Skin of body (tissue), 2 donors: ENCODE measurements around the gene S100G. TPM values are rescaled to one million over a fixed set of nuclear protein-coding genes. Genes with fewer than 3 reads are reported as not detected.

Experiments used
- DNase-seq: peaks from one replicate; lab custom pipeline; 2025; lab: John Stamatoyannopoulos, UW
- total RNA-seq: library from RNA; depleted of rRNA; stranded (reverse); fragments of >200 nt; gene quantifications from one replicate; pipeline ENCODE4 v1.2.3, GENCODE V29; 2014

The S100G gene
- total RNA-seq, 1 donor from 2014 or later: not detected

GRCh38 chrX:16646366-16647138 lies 3.4 kb upstream of the S100G start:
- DNase-seq: no peak

- no peak for DNase-seq
These were observed 1.6 kb downstream of the S100G start for GRCh38 chrX:16651391-16652024.

- no peak for DNase-seq
These were observed 3.5 kb downstream of the S100G start for GRCh38 chrX:16653424-16653823.

- DNase-seq: no peak
These were observed 4.1 kb downstream of the S100G start for GRCh38 chrX:16654093-16654492.

DNA sequence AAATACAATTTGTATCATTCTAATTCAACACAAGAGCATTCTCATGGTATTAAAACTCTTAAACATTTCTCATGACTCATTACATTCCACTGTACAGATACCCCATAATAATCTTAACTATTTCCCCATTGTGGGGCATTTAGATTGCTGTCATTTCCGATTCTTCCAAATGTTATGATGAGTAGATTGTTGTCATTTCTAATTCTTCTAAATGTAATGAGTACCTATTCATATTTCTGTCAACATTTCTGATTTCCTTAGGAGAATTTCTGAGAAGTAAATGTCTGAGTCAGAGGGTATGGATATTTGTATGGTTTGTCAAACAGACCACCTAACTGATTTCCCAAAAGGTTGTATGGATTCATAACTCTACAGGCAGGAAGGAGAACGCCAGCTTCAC lies 8.3 kb downstream of the S100G start:
- DNase-seq: no peak

GRCh38 chrX:16659321-16659720 lies 9.4 kb downstream of the S100G start:
- no peak for DNase-seq

DNA sequence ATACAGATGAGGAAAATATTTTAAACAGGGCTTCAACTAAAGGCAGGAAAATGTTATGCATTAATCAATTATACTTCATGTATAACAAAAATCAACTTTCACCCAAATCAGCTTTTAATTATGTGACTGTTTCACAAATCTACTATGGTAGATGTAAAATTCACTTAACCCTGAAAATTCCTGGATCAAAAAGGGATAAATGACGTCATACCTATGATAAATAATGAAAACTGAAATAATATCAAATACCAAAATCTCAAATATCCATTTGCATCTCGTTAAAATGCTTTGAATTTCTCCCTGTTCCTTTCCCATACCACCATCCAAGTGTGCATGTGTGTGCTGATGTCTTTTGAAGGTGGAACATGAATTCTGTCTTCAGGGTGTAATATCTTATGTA lies 11.5 kb downstream of the S100G start:
- DNase-seq: no peak

DNA sequence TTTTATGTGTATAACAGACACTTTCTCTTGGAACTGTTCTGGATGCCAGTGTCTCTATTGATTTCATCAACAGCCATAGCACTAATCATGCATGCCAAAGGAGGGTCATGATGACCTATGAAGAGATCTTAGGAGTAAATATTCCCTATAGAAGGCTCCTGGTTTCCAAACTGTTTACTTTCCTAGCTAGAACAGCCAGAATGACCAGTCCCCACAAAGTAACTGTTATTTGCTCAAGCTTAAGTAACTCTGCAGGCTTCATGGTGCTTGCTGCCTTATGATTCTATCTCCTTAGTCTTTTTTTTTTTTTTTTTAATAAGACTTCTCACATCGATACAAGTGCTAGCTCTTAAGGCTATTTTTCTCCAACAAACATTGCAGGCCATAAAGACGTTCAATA lies 12.4 kb downstream of the S100G start:
- no peak for DNase-seq

DNA sequence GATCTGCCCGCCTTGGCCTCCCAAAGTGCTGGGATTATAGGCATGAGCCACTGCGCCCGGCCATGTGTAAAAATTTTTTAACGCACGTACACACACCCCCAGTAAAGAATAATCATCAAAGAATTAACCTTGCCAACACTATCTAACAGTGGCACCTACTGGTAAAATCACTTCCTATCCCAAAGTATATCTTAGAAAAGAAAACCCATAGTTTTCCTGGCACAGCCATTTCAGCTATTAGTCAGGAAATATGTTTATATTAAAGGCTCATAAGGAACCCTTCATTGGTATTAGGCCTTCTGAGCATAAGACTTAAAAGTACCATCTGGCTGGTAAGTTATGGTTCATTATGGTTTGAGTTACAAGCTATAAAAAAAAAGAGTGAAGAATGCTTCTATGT lies 14.1 kb downstream of the S100G start:
- no peak for DNase-seq

GRCh38 chrX:16664626-16665025 lies 14.7 kb downstream of the S100G start:
- DNase-seq: no peak

- peak; percentile 47 for DNase-seq
These were observed 15.1 kb downstream of the S100G start for GRCh38 chrX:16665089-16665488.

DNA sequence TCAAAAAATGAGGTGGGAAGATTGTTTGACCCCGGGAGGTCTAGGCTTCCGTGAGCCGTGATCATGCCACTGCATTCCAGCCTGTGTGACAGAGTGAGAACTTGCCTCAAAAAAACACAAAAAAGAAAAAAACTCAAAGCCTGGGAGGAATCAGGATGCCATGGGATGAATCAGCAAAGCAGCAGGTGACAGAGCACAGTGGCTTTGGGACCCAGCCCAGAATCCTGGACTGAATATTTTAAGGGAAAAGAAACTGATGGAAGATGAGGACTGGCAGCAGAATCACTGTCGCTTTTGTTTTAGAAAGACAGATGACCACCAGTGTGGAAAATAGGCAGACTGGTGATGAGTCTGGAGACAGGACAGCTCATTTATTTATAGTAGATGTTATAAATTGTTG lies 16.6 kb downstream of the S100G start:
- no peak for DNase-seq

DNA sequence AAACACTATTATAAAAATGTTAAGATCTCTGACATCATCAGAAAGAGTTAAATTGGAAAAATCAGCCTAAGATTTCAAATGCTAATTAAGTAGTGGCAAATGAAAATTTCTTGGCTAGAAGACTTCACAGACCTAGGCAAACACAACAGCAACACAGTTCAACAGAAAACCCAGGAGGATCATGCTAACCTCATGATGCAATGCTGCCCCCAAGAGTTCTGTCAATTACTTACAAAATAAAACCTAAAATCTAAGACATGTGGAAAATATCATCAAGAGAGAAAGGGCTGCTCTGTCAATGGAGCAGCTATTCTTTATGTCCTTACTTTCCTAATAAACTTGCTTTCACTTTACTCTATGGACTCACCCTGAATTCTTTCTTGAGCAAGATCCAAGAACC lies 21.0 kb downstream of the S100G start:
- peak; percentile 70 for DNase-seq

- no peak for DNase-seq
These were observed 28.7 kb downstream of the S100G start for GRCh38 chrX:16678689-16679088.

- DNase-seq: no peak
These were observed 33.2 kb downstream of the S100G start for GRCh38 chrX:16683007-16683664.

DNA sequence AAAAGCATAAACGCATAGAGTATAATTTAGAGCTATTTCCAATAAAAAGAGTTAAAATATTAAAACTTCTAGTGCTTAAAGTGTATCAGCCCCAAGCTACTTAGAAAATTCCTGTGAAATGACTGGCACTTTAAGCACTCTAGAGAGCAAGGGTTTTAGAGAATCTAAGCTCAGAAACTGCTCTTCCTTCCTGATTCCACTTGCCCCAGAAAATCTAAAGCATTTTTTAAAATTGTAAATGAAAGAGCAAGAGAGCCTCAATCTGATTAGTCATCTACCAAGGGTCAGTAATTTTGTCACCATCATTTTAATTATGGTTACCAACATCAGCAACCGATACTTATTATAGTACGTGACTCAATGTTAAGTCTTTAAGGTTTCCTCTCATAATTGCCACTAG lies 37.6 kb downstream of the S100G start:
- no peak for DNase-seq

GRCh38 chrX:16695079-16695676 lies 45.2 kb downstream of the S100G start:
- DNase-seq: peak; percentile 5

- no peak for DNase-seq
These were observed 47.0 kb downstream of the S100G start for GRCh38 chrX:16696956-16697355.

GRCh38 chrX:16699389-16699788 lies 49.4 kb downstream of the S100G start:
- no peak for DNase-seq

DNA sequence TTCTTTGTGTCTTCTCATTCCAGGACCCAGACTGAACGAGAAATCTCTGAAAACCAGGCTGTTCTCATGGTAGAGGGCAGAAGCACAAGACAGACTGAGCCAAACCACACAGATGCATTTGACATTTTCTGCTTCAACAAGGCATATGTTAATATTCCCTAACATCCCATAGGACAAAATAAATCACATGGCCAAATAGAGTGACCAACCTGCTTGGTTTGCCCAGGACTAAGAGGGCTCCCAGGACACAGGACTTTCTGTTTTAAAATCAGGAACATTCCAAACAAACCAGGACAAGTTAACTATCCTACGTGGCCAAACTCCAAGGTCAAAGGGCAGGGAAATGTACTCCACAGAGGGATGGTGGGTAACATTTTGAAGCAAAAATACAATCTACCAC lies 50.8 kb downstream of the S100G start:
- DNase-seq: no peak

- DNase-seq: no peak
These were observed 53.0 kb downstream of the S100G start for GRCh38 chrX:16702700-16703599.
